SKM-1 treated with dmso at 0.1 percent for 144 hours (cell line): ENCODE results near the gene RAB7A.

Experiments used
- DNase-seq: peaks from one replicate; lab custom pipeline; 2025; ENCODE audit not compliant: unreplicated experiment; lab: John Stamatoyannopoulos, UW

The RAB7A gene

DNA sequence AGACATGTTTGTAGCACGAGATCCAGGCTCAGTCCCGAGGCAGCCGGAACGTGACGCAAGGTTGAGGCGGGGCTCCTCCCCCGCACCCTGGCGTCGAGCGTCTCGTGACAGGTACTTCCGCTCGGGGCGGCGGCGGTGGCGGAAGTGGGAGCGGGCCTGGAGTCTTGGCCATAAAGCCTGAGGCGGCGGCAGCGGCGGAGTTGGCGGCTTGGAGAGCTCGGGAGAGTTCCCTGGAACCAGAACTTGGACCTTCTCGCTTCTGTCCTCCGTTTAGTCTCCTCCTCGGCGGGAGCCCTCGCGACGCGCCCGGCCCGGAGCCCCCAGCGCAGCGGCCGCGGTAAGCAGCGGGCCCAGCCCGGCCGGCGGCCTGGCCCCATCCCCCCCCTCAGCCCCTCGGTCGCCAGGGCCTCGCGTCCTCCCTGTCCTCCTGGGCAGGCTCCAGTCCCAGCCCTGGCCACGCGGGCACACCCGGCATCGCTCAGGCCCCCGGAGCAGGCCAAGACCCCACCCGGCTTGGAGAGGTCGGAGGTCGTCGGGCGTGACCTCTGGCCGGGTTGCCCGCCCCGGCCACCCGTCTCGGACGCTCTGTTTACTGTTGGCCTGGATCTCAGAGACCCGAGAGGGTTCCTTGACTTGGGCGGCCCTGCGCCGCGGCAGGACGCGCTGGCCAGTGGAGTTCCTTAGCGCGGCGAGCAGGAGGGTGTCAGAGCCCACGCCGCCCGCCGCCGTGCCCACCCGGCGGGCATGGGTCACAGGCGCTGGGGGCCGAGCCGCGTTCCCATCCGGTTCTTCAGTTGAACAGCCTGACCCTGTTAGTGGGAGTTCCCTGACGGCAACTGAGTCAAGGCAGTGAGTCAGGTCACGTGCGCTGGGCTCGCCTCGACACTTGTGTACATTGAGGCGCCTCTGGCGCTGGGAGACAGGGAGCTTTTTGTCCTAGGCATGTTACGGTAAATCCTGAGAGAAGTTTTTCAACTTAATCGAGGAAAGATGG lies at the start of gene RAB7A:
Gene RAB7A (plus strand): TSS at position 161 of the 994 bp plus-strand sequence. CDS start 69,185 bp downstream, outside the sequence.
- peak; percentile 97 for DNase-seq

DNA sequence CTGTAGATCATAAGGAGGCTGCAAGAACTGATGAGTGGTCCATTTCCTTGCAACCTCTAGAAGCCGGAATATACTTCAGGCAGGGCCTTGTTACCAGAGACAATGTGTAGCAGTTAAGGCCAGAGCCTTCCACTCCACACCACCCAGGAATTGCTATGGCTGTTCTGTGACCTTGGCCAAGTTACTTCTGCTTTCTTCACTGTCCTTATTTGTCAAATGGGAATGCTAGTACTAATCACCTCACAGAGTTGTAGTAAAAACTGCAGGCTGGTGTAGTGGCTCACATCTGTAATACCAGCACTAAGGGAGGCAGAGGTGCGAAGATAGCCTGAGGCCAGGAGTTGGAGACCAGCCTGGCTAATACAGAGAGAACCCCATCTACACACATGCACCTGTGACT lies 46.6 kb upstream of the RAB7A start:
- peak; percentile 39 for DNase-seq

DNA sequence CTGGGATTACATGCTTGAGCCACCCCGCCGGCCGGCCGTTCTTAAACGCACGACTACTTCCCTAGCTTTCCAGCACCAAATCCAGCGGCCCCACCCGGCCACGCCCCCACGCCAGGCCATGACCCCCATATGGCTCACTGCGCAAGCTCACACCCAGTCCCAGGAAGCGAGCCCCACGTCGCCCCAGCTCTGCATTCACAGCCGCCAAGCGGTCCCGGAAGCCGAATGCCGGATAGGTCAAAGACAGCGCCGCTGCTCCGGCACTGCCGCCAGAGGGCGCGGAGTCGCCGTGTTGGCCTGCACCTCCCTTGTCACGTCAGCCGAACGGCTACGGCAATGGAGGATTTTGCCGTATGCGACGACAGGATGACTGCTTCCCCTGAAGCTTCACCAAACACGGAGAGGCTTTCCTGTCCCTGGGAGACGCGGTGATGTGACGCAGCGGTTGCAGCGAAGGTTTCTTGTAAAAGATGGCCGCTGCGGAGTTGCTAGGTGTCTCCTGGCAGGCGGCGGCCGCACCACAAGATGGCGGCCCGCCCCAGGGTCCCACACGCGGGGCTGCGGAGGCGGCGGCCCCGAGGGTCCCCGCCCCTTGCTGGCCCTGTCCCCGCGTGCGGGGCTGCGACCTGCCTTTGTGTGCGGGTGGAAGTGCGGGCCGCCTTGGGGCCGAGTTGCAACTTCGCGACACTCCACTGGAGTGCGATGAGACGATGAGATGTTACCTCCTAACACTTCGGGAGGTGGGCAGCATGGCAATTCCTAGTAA lies 45.2 kb upstream of the RAB7A start:
- peak; percentile 99 for DNase-seq

DNA sequence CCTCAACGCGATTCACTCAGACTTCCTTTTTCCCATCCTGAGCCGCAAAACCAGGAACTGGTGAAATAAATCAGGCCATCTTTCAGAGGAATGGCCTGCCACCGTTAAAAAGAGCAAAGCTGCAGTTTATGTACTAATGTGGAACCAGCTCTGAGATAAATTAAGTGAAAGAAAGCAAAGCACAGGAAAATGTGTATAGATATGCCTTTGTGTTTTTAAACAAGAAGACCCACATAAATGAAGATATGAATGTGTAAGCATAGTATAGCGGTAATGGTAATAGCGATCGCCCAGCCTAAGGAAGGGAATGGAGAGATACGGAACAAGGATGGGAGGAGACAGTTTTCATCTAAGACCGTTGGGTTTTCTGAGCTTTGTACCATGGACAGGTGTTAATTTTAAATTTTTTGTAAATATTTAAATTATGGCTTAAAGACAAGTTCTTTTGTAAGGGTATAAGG lies 44.6 kb upstream of the RAB7A start:
- DNase-seq, result no peak

DNA sequence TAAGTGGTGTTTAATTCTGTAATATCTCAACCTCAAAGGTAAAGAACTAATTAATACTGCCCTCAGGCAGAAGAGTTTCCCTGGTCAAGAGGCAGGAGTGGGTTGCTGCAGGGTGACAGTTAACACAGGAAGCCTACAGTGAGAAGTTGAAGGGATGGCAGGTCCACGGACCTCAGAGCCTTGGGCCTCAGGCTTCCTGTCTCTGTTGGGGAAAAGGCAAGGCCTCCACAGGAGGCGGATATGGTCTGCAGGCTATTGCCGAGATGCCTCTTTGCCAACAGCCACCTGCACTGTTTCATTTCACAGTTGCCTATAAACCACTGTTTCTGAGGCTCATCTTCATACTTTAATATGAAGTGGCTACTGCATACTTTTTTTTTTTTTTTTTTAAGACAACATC lies 42.0 kb upstream of the RAB7A start:
- no peak for DNase-seq

DNA sequence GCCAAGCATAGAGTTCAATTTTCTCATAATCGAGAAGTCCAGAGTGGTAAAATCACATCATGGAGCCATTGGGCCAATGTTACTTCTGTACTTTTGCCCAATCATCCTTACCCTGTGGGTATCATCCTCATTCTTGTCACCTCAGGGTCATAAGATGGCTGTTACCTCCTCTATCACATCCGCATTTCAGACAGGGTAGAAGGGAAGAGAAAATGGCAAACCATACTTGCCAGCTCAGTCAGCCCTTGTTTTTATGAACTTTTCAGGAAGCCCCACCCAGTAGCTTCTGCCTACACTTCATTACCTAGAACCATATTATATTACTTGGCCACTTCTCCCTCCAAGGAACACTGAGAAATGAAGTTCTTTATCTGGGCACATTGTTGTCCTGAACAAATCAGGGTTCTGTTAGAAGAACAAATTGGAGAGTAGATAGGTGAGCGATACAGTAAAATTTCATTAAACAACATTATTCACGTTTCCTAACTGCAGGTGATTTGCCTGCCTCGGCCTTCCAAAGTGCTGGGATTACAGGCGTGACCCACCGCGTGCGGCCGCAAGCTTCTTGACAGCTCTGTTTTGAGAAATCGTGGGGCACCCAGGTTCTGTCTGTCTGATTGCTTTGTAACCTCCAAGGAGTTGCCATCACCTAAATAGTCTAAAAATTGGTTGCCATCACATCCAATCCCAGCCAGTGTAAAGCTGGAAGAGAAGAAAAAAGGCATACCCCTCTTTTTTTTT lies 40.8 kb upstream of the RAB7A start:
- no peak for DNase-seq

DNA sequence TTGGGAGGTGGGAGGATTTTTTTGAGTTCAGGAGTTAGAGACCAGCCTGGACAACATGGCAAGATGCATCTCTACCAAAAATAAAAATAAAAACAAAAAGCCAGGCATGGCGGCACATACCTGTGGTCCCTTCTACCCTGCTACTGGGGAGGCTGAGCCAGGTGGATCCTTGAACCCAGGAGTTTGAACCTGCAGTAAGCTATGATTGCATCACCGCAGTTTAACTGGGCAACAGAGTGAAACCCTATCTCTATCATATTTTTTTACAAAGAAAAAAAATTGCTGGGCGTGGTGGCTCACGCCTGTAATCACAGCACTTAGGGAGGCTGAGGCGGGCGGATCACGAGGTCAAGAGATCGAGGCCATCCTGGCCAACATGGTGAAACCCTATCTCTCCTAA lies 39.5 kb upstream of the RAB7A start:
- DNase-seq, result no peak

DNA sequence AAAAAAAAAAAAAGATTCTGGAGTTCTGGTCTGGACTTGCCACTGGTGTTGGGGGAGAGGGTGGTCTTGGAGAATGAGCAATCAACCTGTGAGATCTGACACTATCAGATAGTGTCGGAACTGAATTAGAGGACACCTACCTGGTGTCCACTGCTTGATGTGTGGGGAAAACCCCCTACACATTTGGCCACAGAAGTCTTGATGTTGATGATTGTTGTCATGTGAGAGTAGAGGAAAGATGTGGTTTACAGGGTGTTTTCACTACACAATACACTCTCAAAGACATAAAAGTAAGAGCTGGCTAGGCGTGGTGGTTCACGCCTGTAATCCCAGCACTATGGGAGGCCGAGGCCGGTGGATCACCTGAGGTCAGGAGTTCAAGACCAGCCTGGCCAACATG lies 36.9 kb upstream of the RAB7A start:
- no peak for DNase-seq

DNA sequence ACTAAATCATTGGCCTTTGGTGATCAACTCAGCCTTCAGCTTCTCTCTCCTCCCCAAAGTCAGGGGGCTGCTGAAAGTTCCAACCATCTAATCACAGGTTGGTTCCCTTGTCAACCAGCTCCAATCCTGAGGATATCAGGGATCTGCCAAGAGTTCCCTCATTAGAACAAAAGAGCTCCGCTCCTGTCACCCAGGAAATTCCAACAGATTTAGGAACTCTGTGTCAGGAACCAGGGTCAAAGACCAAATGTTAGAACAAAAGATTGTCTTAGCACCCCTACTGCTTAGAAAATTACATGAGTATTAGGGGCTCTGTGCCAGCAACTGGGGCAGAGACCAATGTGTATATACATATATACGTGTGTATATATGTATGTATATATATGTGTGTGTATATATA lies 32.3 kb upstream of the RAB7A start:
- no peak for DNase-seq

DNA sequence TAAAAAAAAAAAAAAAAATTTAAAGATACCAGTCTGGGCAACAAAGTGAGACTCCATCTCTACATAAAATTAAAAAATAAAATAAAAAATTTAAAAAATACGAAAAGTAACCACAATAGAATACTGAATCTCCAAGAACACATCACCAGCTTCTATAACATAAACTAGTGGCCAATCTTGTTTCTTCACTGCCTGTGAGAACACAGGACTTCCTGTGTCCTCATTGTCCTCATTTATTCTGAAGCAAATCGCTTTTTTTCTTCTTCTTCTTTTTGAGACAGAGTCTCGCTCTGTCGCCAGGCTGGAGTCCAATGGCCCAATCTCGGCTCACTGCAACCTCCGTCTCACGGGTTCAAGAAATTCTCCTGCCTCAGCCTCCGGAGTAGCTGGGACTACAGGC lies 28.6 kb upstream of the RAB7A start:
- DNase-seq, result no peak

DNA sequence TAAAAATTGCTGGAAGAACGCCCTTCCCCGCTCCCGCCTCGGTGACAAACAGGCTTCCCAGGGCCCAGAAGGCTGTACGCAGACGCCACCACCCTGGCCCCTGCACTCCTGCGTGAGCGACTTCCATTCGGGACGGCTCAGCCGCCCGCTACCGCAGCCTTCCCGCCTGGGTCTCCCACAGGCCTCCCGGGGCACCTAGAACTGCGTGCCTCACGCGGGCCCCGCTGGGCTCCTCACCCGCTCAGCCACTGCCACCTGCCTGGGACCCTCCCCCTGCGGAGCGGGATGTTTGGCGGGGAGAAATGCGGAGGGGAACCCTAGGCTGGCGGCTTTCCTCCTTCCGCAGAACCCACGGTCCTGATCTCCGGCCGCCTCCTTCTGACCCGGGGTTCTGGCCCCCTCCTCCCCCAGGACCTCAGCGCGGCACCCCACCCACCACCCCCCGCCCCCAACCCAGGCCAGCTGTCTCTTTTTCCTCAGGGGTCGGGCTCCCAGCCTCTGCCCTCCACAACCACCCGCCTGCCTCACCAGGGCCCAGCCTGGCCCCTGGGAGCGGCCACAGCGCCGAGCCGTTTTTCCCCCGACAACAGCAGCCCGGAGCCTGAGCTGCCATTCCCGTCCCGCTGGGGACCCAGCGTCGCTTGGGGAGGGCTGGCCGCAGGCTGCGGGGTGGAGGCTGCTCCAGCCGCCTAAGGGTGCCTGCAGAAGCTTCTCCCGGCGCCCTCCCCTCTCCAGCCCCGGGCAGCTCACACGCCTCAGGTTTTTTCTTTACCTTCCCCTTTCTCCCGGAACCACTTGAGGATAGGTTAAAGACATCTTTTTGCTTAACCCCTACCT lies 27.6 kb upstream of the RAB7A start:
- no peak for DNase-seq

DNA sequence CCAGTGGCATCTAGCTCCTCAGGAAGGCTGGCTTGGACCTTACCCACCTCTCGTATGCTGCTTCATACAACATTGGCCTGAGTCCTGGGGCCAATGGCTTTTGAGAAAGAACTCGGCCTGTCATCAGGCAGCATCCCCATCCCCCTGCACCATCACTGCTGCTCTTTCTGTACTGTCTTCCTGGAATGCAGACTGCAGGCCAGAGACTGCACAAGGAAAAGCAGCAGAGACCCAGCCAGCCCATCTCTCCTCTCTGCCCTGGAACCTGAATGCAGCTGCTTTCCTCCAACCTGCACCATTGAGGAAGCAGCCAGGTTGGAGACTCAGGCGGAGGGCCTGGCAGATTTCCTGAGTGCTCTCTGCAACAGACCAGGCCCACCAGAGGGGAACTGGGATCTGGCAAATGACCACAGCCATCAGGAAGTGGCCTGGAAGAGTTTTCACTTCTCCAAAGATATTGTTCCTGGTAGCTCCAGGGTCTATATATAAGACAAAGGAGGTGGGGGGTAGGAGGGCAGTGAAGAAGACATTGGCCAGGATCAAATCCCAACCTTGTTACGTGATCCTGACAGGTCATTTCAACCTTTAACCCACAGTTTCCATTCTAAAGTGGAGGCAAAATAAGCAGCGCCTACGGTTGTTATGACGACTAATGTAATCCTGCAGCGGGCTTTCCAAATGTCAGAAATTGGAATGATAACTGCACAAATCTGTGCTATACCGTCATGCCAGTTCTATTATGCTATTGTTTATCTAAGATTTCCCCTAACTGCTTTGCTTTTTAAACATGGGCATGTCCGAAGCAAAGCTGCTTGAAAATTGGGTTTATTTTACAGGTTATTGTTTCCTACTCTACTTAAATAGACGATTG lies 24.4 kb upstream of the RAB7A start:
- no peak for DNase-seq

DNA sequence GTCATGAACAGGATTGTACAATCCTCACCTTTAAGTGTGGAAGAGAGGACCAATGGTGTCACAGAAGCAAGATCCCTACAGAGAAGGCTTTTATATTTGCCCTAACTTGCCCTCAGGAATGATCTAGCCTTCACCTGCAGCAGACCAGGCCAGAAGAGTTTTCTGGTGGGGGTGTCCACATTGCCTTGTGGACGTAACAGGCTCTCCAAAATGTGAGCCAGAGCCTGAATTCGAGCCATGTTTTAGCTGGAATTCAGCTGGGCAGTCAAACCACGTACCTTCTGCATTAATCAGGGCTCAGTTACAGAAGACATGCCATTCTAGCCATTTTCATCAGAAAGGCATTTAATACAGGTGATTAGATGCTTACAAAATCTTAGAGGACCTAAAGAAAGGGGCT lies 23.6 kb upstream of the RAB7A start:
- DNase-seq, result no peak

DNA sequence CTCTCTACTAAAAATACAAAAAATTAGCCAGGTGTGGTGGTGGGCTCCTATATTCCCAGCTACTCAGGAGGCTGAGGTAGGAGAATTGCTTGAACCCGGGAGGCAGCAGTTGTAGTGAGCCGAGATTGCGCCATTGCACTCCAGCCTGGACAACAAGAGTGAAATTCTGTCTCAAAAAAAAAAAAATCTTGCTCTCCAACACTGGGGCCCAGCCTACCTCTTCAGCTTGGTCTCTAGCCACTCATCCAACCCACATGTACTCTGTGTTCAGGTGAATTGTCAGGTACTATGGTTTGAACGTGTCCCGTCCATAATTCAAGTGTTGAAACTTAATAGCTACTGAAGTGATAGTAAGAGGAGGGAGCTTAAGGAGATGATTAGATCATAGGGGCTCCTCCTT lies 22.4 kb upstream of the RAB7A start:
- no peak for DNase-seq

DNA sequence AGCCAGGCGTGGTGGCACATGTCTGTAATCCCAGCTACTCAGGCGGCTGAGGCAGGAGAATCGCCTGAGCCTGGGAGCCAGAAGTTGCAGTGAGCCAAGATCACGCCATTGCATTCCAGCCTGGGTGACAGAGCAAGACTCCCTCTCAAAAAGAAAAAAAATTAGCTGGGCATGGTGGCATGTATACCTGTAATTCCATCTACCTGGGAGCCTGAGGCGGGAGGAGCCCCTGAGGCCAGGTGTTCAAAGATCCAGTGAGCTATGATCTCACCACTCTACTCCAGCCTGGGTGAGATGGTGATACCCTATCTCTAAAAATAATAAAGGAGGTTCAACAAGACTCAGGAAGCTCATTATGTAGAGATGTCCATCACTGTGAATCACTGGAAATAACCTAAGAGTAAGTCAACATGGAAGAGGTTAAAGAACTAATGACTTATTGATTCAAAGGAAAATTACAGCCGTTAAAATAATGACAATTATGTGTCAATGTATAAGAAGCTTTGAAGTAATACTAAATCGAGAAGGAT lies 19.8 kb upstream of the RAB7A start:
- DNase-seq, result no peak

DNA sequence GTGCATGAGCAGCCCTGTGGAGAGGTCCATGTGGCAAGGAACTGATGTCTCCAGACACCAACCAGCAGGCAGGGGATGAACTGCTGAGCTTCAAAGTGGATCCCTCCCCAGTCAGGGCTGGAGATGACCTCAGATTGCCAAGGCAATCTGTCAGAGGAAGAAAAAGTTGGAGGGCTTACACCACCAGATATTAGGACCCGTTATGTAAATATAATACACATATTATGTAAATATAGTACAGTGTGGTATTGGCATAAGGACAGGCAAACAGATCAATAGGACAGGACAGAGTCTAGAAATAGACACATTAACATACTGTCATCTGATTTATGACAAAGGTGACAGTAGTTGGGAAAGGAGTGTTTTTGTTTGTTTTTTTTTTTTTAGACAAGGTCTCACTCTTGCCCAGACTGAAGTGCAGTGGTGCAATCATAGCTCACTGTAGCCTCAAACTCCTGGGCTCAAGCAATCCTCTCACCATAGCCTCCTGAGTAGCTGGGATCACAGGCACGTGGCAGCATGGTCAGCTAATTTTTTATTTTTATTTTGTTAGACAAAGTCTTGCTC lies 18.0 kb upstream of the RAB7A start:
- DNase-seq, result no peak

DNA sequence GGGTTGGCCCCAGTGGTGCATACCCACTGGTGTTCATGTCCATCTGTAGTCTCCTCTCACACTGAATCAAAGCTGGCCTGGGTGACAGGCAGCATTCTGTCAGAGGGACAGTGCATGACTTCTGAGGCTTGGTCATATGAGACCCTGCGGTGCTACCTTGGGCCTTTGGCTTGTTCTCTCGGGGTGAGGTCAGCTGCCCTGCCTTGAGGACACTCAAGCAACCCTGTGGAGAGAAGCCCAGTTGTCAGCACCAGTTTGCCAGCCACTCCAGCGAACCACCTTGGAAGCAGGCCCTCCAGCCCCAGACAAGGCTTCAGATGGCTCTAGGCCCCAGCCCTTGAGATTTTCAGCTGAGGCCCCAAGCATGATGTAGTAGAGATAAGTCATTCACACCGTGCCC lies 16.9 kb upstream of the RAB7A start:
- no peak for DNase-seq

DNA sequence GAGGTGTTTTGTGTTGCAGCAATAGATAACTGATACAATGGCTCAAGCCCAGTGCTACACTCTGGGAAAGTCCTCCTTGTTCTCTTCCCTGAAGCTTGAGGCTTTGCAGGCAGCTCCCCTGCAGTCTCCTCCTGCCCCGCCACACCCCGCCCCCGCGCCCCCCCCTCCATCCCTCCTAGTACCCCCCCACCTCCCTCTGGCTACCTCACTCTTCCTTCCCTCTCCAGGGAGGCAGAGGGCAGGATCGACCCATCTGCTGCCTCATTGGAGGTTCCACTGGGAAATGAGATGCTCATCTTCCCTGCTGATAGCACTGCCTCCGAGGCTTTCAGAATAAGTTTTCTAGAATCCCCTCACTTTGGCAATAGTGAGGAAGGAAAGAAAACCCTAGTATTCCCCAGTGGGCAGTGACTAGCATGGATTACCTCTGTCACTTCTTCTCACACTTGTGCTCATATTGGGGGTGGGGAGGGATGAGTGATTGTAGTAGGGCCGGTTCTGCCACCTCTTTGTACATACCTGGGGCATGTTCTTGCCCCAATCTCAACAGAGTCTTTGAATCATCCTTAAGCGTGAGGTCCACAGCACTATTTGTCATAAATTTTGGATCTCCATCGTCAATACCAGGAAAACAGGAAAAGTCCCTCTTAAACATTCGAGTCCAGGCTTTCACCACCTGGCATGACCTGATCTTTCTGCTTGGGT lies 16.3 kb upstream of the RAB7A start:
- no peak for DNase-seq
